Neural cell (in vitro differentiated cells): ENCODE data around the gene GPC3. TPM values are rescaled to one million over a fixed set of nuclear protein-coding genes. Genes with fewer than 3 reads are reported as not detected.

ENCODE experiments used
- H2AFZ ChIP-seq: fragments of 200-600, 300-800 bp; sonication (generic), shearing (Covaris generic); 2 replicates; pipeline ENCODE4 v1.6.0; 2014; ENCODE audit warnings: low read depth, mild to moderate bottlenecking, antibody characterized with exemption, low read length, moderate library complexity
- H3F3A ChIP-seq: fragments of 200-600 bp; shearing (Covaris generic); 2 replicates; pipeline ENCODE4 v1.6.1; 2016; ENCODE audit warnings: mild to moderate bottlenecking, moderate library complexity, mixed read lengths, antibody characterized with exemption, low read length; ENCODE audit not compliant: insufficient read depth, poor library complexity, severe bottlenecking
- H3K27ac ChIP-seq: fragments of 200-600, 300-800 bp; sonication (generic), shearing (Covaris generic); 2 replicates; pipeline ENCODE4 v1.5.1; 2014; ENCODE audit warnings: mild to moderate bottlenecking, low read length, moderate library complexity
- H3K27me3 ChIP-seq: fragments of 300-800, 200-600 bp; sonication (generic), shearing (Covaris generic); 2 replicates; pipeline ENCODE4 v1.6.0; 2014; ENCODE audit warnings: mild to moderate bottlenecking, low read depth, low read length, moderate library complexity; ENCODE audit not compliant: insufficient read depth
- H3K36me3 ChIP-seq: fragments of 300-800, 200-600 bp; sonication (generic), shearing (Covaris generic); 2 replicates; pipeline ENCODE4 v1.5.1; 2014; ENCODE audit warnings: mild to moderate bottlenecking, antibody characterized with exemption, low read length, moderate library complexity; ENCODE audit not compliant: insufficient read depth
- H3K4me2 ChIP-seq: fragments of 300-800, 200-600 bp; sonication (generic), shearing (Covaris generic); 2 replicates; pipeline ENCODE4 v1.6.0; 2014; ENCODE audit warnings: mild to moderate bottlenecking, low read length
- H3K4me3 ChIP-seq: fragments of 300-800, 200-600 bp; sonication (generic), shearing (Covaris generic); 2 replicates; pipeline ENCODE4 v1.5.1; 2014; ENCODE audit warnings: mild to moderate bottlenecking, low read length, moderate library complexity
- H3K79me2 ChIP-seq: fragments of 200-600 bp; shearing (Covaris generic); replicated peaks from 2 replicates; pipeline ENCODE4 v1.6.0; 2014; ENCODE audit warnings: mild to moderate bottlenecking, low read length, moderate library complexity; ENCODE audit not compliant: insufficient read depth
- H3K9ac ChIP-seq: fragments of 300-800, 200-600 bp; sonication (generic), shearing (Covaris generic); 2 replicates; pipeline ENCODE4 v1.6.1; 2016; ENCODE audit warnings: mild to moderate bottlenecking, low read length, mixed read lengths
- H3K9me2 ChIP-seq: fragments of 200-600 bp; shearing (Covaris generic); 2 replicates; pipeline ENCODE4 v1.6.1; 2016; ENCODE audit warnings: mild to moderate bottlenecking, low read length, mixed read lengths; ENCODE audit not compliant: insufficient read depth
- H3K9me3 ChIP-seq: fragments of 200-600, 300-800 bp; sonication (generic), shearing (Covaris generic); 2 replicates; pipeline ENCODE4 v1.6.1; 2016; ENCODE audit warnings: mild to moderate bottlenecking, mixed run types, low read length, moderate library complexity, mixed read lengths
- H4K20me1 ChIP-seq: fragments of 200-600 bp; shearing (Covaris generic); 2 replicates; pipeline ENCODE4 v1.6.1; 2016; ENCODE audit warnings: mild to moderate bottlenecking, mixed run types; ENCODE audit not compliant: insufficient read depth
- CTCF ChIP-seq: fragments of 450-650 bp; IDR thresholded peaks from 2 replicates; pipeline ENCODE4 v1.5.1; 2014; ENCODE audit warnings: antibody characterized with exemption, mild to moderate bottlenecking, moderate library complexity; ENCODE audit not compliant: poor library complexity, severe bottlenecking
- EP300 ChIP-seq: fragments of 450-650 bp; conservative IDR thresholded peaks from 2 replicates; pipeline ENCODE4 v1.6.1; 2014; ENCODE audit warnings: antibody characterized with exemption, mild to moderate bottlenecking, moderate library complexity; ENCODE audit not compliant: poor library complexity, severe bottlenecking
- EZH2 ChIP-seq: fragments of 200-600, 300-800 bp; shearing (Covaris generic), sonication (generic); IDR thresholded peaks from 2 replicates; pipeline ENCODE4 v1.6.1; 2014; ENCODE audit warnings: antibody characterized with exemption, low read length, borderline replicate concordance, mild to moderate bottlenecking; ENCODE audit not compliant: insufficient read depth, poor library complexity, severe bottlenecking
- MXI1 ChIP-seq: fragments of 450-650 bp; conservative IDR thresholded peaks from 2 replicates; pipeline ENCODE4 v1.6.1; 2014; ENCODE audit warnings: antibody characterized with exemption, mild to moderate bottlenecking; ENCODE audit not compliant: poor library complexity, severe bottlenecking
- POLR2AphosphoS5 ChIP-seq: IDR thresholded peaks from 2 replicates; pipeline ENCODE4 v1.6.1; 2012
- RAD21 ChIP-seq: fragments of 450-650 bp; conservative IDR thresholded peaks from 2 replicates; pipeline ENCODE4 v1.6.1; 2014; ENCODE audit warnings: antibody characterized with exemption, mild to moderate bottlenecking, moderate library complexity
- REST ChIP-seq: IDR thresholded peaks from 2 replicates; pipeline ENCODE4 v1.6.1; 2012; ENCODE audit warnings: borderline replicate concordance
- SMC3 ChIP-seq: fragments of 450-650 bp; conservative IDR thresholded peaks from 2 replicates; pipeline ENCODE4 v1.6.1; 2014; ENCODE audit warnings: antibody characterized with exemption, mild to moderate bottlenecking, moderate library complexity; ENCODE audit not compliant: poor library complexity
- TAF1 ChIP-seq: IDR thresholded peaks from 2 replicates; pipeline ENCODE4 v1.6.1; 2012; ENCODE audit warnings: low read depth
- polyA plus RNA-seq: library from polyadenylated mRNA; depleted of rRNA; stranded (reverse); fragments of >200 nt; gene quantifications from 2 replicates; pipeline ENCODE4 v1.2.3, GENCODE V29; 2014

The GPC3 gene
- polyA plus RNA-seq, 1 donor from 2014 or later: 2.1 TPM

DNA sequence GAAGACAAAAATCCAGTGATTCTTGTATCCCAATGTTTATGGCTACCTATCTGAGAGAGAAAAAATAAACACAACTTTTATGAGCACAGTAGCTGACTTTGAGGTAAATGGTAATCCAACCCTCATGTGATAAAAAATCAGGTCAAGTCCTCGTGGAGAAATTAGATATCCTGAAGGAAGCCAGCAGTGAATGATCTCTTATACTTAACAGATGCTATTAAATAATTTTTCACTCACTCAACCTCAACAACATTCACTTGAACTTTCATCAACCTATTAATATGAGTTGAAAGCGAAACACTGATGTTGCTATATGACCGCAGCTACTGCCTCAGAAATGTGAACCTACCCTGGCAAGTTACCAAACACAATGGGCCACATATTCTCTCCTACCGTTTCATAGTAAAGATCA lies 105.4 kb downstream of the GPC3 start:
- Histone ChIP-seq H4K20me1 (no peaks in the 10 kb centered on the region), H3K27ac (no peak overlapping the region), H3K9me2 (no peaks in the 10 kb centered on the region), H3K9ac (no peak overlapping the region), H3K4me3 (no peak overlapping the region), H3F3A (no peaks in the 10 kb centered on the region), H3K4me2 (no peak overlapping the region), H3K9me3 (no peaks in the 10 kb centered on the region), H3K79me2 (no peaks in the 10 kb centered on the region), H3K36me3 (no peaks in the 10 kb centered on the region), H3K27me3 (no peaks in the 10 kb centered on the region), H2AFZ (no peak overlapping the region)
- TF ChIP-seq MXI1: no peak
- no peak for TF ChIP-seq REST
- TF ChIP-seq EP300: no peak
- no peak for TF ChIP-seq EZH2
- TF ChIP-seq RAD21: no peak
- no peak for TF ChIP-seq SMC3
- TF ChIP-seq CTCF: no peak
- no peak for TF ChIP-seq POLR2AphosphoS5
- no peak for TF ChIP-seq TAF1

- Histone ChIP-seq H3K27ac (no peak overlapping the region), H3K36me3 (no peaks in the 10 kb centered on the region), H3K4me2 (no peak overlapping the region), H4K20me1 (no peaks in the 10 kb centered on the region), H2AFZ (no peak overlapping the region), H3K4me3 (no peak overlapping the region), H3F3A (no peaks in the 10 kb centered on the region), H3K9me2 (no peaks in the 10 kb centered on the region), H3K79me2 (no peaks in the 10 kb centered on the region), H3K27me3 (no peaks in the 10 kb centered on the region), H3K9ac (no peak overlapping the region), H3K9me3 (no peaks in the 10 kb centered on the region)
- TF ChIP-seq EZH2: no peak
- no peak for TF ChIP-seq EP300
- no peak for TF ChIP-seq CTCF
- no peak for TF ChIP-seq TAF1
- TF ChIP-seq REST: no peak
- TF ChIP-seq MXI1: no peak
- TF ChIP-seq POLR2AphosphoS5: no peak
- TF ChIP-seq SMC3: no peak
These were observed 106.7 kb downstream of the GPC3 start for GRCh38 chrX:133878710-133879109.
